K562 treated with DMSO at 1 percent for 48 hours (cell line): ENCODE data around the gene MTOR. TPM values are rescaled to one million over a fixed set of nuclear protein-coding genes. Genes with fewer than 3 reads are reported as not detected.

Source experiments
- total RNA-seq: library from RNA; unstranded; fragments of 300-600 nt; gene quantifications from 2 replicates; pipeline ENCODE4 v1.2.3, GENCODE V29; 2022; ENCODE audit warnings: low replicate concordance; ENCODE audit errors: extremely low read depth

The MTOR gene
- total RNA-seq = not detected in 2 replicates

GRCh38 chr1:11262171-11263049, at the start of gene MTOR:
Gene MTOR (minus strand): TSS chr1:11262551. CDS start chr1:11259409, 3,142 bp downstream.

DNA sequence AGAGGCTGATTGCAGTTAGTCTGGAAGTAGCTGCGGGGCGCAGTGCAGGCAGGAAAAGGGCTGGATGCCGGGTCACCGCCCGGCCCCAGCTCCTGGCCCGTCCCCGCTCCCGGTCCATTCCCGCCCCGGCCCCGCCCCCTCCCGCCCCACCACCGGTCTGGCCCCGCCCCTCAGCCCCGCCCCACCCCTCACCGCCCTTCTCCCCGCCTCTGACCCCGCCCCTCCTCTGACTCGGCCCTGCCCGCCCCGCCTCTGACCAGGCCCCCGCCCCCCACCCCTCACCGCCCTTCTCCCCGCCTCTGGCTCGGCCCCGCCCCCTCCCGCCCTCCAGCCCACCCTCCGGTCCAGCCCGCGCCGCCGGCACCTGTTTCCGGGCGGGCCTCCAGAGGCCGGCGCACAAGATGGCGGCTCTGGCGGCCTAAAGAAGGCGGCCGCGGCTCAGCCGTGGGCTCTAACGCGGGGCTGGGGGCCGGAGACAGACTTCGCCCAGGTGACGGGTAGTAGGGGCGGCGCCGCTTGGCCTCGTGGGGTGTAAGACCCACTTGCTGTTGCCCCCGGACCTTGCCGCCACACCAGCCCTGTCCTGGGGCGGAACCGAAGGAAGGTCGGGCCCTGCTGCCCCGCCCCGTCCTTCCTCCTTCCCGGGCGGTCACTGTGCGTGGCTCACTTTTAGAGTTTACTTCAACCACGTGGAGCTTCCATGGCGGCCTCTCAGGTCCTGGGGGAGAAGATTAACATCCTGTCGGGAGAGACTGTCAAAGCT, 10.7 kb upstream of the MTOR start, which contains the start of gene UBIAD1:
Gene UBIAD1 (plus strand): TSS at position 367 of the 763 bp plus-strand sequence. CDS start 334 bp downstream, at position 701.

GRCh38 chr1:11188858-11189451, 73.4 kb downstream of the MTOR start, which contains the start of gene ANGPTL7:
Gene ANGPTL7 (plus strand): TSS chr1:11189355. CDS start chr1:11189580, 225 bp downstream.

GRCh38 chr1:11099310-11100148, 162.8 kb downstream of the MTOR start, which contains the start of gene EXOSC10:
Gene EXOSC10 (minus strand): TSS chr1:11099869. CDS start chr1:11099831, 38 bp downstream.

DNA sequence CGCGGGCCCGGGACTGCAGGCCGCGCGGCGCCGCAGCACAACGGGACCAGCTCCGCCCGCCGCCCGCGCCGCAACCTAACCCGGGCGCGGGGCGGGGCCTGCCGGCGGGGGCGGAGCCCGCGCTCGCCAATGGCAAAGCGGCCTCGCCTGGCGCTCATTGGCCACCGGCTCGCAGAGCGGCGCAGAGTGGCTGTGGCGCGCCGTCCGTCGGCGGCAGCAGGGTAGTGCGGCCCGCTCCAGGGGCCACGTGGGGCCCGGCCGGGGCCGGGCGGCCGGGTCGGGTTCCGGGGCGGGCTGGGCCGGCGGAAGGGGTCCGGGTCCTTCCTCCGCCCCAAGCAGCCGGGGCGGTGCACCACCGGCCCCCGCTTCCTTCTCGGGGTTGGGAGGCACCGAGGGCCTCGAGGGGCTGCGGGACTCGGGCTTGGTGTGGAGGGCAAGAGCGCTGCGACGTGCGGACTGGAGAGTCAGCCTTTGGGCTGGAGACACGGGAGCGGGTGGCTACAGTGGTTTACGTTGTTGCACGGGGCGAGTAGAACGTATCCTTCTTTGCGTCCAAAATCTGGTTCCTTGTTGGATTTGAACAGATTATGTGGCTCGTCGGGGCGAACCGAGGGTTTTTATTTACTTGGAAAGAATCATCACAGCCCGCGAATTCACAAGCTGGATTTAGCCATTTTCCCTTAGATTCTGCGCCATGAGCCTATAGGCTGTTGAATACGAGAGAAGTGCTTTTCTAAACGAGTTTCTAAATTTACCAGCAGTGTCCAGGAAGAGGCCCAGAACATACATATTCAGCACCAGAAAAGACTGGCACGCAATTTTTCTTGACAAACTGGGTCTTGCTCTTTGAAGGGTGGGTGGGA, 202.2 kb downstream of the MTOR start, which contains the start of gene SRM:
Gene SRM (minus strand): TSS at position 51 of the 863 bp plus-strand sequence. CDS start 75 bp downstream, outside the sequence.

Other genes with a start within 250 kb of the MTOR start
- not detected in 2 replicates for gene TARDBP, start 249.9 kb downstream of the MTOR start, total RNA-seq
- not detected in 2 replicates for gene MASP2, start 215.3 kb downstream of the MTOR start, total RNA-seq
- not detected in 2 replicates for gene SRM, start 202.5 kb downstream of the MTOR start, total RNA-seq
- gene EXOSC10, start 162.7 kb downstream of the MTOR start, total RNA-seq = not detected in 2 replicates
- gene ANGPTL7, start 73.2 kb downstream of the MTOR start, total RNA-seq = not detected in 2 replicates
- gene UBIAD1, start 10.6 kb upstream of the MTOR start, total RNA-seq = not detected in 2 replicates
- not detected in 2 replicates for gene DISP3, start 216.6 kb upstream of the MTOR start, total RNA-seq